T-helper 17 cell (primary cell): ENCODE data around the gene ABHD2. TPM values are rescaled to one million over a fixed set of nuclear protein-coding genes. Genes with fewer than 3 reads are reported as not detected.

ENCODE experiments used
- ATAC-seq: fragments of 150-1000 bp; cut with Tn5 transposase; 2 replicates; pipeline ENCODE4 v1.10.0; 2021; ENCODE audit warnings: mild to moderate bottlenecking, moderate library complexity
- DNase-seq, 3 donors: peaks; one replicate each; pipeline versions ENCODE4 v3.0.0 to v3.0.0-alpha.2; 2020 to 2021
- H3K9me3 ChIP-seq: one replicate; pipeline ENCODE4 v1.7.0; 2013; ENCODE audit warnings: low read length, mild to moderate bottlenecking; ENCODE audit not compliant: control insufficient read depth, poor library complexity, severe bottlenecking
- H3K27ac Mint-ChIP-seq: one replicate; pipeline ENCODE4 v1.8.0; 2022; ENCODE audit warnings: mild to moderate bottlenecking, moderate library complexity, mixed read lengths
- H3K27me3 Mint-ChIP-seq: one replicate; pipeline ENCODE4 v1.8.0; 2022; ENCODE audit warnings: mixed read lengths
- H3K36me3 Mint-ChIP-seq: one replicate; pipeline ENCODE4 v1.8.0; 2022; ENCODE audit warnings: low read depth, mixed read lengths
- H3K4me1 Mint-ChIP-seq: one replicate; pipeline ENCODE4 v1.8.0; 2022; ENCODE audit warnings: mild to moderate bottlenecking, mixed read lengths
- H3K4me3 Mint-ChIP-seq: one replicate; pipeline ENCODE4 v1.8.0; 2022; ENCODE audit warnings: mild to moderate bottlenecking, moderate library complexity, mixed read lengths
- total RNA-seq, 4 donors: library from RNA in 2 of 4; stranded (reverse) in 2 of 4; gene quantifications; one replicate each; pipeline ENCODE4 v1.2.3 and lab custom pipeline; 2022 to 2026

Gene ABHD2
- total RNA-seq, 2 donors from 2014 or later, result 55.6 to 58.2 TPM

GRCh38 chr15:89148126-89148525, 59.9 kb downstream of the ABHD2 start:
- Mint-ChIP-seq H3K27me3 (no peaks in the 10 kb centered on the region), H3K4me3 (no peak overlapping the region)

DNA sequence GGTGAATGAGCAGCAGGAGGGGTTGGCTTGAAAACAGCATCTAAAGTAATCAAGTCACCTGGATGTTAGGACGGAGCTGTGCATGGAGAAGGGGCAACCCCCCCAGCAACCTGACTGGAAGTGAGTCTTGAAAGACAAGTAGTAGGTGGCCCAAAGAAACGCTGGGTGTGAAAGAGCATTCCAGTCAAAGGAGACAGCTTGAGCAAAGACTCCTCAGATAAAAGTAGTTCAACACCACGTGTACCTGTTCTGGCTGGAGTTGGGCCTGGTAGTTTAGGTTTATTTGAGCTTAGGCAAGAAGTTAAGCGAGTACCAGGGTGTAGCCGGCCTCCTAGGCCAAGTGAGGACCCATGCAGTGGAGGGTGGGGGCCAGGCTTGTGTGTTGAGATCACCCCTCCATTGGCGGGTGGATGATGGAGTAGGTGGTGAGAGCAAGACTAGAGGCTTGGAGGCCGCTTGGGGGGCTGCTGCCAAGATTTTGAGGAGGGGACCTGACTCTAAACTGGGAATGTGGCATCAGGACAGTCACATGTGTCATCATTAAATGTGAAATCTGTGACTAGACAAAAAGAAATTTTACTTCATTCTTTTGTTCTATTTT, 61.3 kb downstream of the ABHD2 start:
- Mint-ChIP-seq H3K4me3 (no peak overlapping the region), H3K4me1 (no peaks in the 10 kb centered on the region), H3K27ac (no peak overlapping the region), H3K27me3 (no peaks in the 10 kb centered on the region), H3K36me3 (peaks cover 3% of the 10 kb centered on the region)
- no peaks in the 10 kb centered on the region for H3K9me3 ChIP-seq
- DNase-seq (no peak), ATAC-seq (no peak)

More at GRCh38 chr15:89148126-89148525, 59.9 kb downstream of the ABHD2 start:
- Mint-ChIP-seq H3K36me3 (peaks cover 3% of the 10 kb centered on the region), H3K4me1 (peaks cover 3% of the 10 kb centered on the region), H3K27ac (no peak overlapping the region)
- DNase-seq, result no peak
- no peaks in the 10 kb centered on the region for H3K9me3 ChIP-seq
- ATAC-seq, result no peak

DNA sequence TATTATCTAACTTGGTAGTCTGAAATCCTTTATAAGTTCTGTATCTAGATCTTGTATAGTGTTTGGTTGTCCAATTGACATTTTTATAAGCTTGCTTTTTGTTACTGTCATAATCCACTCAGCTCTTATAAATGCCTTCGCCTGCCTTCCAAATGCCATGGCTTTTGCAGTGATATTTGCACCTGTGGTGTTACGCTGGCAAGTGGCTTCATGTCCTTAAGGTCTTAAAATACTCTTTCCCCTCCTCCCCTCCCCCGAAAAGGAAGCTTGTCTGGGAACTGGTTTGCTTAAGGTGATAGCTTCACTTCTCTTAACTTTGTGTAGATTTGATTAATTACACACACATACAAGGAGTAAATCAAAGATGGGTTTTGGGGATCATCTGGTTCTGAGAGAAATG, 62.0 kb downstream of the ABHD2 start:
- Mint-ChIP-seq H3K27me3 (no peaks in the 10 kb centered on the region), H3K4me3 (no peak overlapping the region), H3K4me1 (no peaks in the 10 kb centered on the region), H3K36me3 (peaks cover 3% of the 10 kb centered on the region), H3K27ac (no peak overlapping the region)
- ATAC-seq (no peak), DNase-seq (no peak)
- no peaks in the 10 kb centered on the region for H3K9me3 ChIP-seq

DNA sequence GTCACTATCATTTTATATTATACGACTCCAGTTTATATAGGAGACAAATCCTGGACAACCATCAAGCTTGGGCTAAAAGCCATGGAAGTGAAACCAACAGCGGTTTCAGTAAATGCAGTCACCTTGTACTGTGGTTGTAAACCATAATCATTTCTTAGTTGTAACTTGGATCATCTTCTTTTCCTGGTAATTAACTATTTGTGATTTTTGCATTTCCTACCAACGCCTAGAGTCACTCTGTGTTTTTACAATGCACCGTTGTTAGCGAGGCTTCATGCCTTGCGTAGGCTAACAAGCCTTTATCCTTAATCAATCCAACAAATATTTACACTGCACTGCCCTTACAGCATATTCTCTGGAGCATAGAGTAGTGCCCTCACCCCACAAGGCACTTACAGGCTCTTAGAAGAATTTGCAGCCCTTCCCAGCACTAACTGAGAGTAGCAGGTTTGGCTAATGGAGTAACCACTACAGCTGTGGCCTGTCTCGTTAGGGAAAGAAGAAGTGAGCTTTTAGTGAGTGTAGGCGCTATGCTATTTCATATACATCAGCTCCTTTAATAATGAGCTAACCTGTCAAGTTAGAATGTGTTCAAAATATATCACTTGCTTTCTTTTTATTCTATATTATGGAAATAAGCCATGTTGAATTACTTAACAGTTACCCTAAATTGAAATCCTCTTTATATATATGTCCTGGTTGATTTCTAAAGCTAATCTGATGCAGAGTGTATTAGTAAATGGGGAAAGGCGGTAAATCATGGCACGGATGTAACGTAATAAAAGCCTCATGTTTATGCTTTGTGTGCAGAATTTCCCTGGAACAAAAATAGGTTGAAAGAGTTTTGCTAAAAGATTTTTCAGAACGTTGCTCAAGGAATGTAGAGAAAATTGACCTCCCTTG, 62.8 kb downstream of the ABHD2 start:
- no peaks in the 10 kb centered on the region for H3K9me3 ChIP-seq
- ATAC-seq (no peak), DNase-seq (no peak)
- Mint-ChIP-seq H3K27me3 (no peaks in the 10 kb centered on the region), H3K36me3 (peaks cover 3% of the 10 kb centered on the region), H3K4me1 (no peaks in the 10 kb centered on the region), H3K4me3 (no peak overlapping the region), H3K27ac (no peak overlapping the region)

DNA sequence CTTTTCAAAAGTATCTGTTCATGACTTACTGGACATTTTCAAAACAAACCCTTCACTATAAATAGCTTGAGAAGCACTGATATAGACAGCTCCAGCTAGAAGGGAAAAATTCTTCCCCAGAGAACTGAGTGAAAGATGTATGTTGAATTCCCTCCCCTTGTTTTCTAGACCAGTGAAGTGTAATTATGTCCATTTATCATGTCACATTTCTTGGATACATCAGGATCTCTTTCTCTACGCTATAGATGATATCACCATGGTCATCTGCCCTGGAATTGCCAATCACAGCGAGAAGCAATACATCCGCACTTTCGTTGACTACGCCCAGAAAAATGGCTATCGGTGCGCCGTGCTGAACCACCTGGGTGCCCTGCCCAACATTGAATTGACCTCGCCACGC, 66.9 kb downstream of the ABHD2 start:
- Mint-ChIP-seq H3K4me1 (peaks cover 7% of the 10 kb centered on the region), H3K27me3 (no peaks in the 10 kb centered on the region), H3K27ac (peak overlapping the region; percentile 32), H3K4me3 (no peak overlapping the region), H3K36me3 (peaks cover 8% of the 10 kb centered on the region)
- no peaks in the 10 kb centered on the region for H3K9me3 ChIP-seq
- no peak for DNase-seq
- no peak for ATAC-seq

GRCh38 chr15:89155656-89156055, 67.4 kb downstream of the ABHD2 start:
- Mint-ChIP-seq H3K36me3 (peaks cover 8% of the 10 kb centered on the region), H3K27me3 (no peaks in the 10 kb centered on the region)
- no peak for DNase-seq

DNA sequence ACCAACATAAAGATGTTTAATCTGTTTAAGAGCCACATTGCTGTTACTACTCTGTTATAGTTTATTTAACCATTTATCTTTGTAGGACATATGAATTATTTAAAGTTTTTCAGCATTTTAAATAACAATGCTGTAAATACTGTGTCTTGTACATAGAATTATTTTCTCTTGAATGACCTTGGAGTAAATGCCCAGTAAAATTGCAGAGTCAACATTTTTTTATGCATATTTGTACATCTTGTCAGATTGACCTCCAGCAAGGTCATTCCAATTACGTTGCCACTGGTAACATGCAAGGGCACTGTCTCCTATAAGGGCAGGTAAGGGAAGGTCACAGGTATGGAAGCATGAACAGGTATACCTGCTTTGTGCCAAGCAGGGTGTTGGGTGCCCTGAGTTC, 68.8 kb downstream of the ABHD2 start:
- no peak for DNase-seq
- Mint-ChIP-seq H3K36me3 (peaks cover 8% of the 10 kb centered on the region), H3K27me3 (no peaks in the 10 kb centered on the region), H3K27ac (peak overlapping the region; percentile 76), H3K4me3 (no peak overlapping the region), H3K4me1 (peaks cover 7% of the 10 kb centered on the region)
- H3K9me3 ChIP-seq, result no peaks in the 10 kb centered on the region
- no peak for ATAC-seq

More at GRCh38 chr15:89155656-89156055, 67.4 kb downstream of the ABHD2 start:
- Mint-ChIP-seq H3K4me1 (peaks cover 7% of the 10 kb centered on the region), H3K27ac (peak overlapping the region; percentile 32), H3K4me3 (no peak overlapping the region)
- no peak for ATAC-seq
- H3K9me3 ChIP-seq, result no peaks in the 10 kb centered on the region

- Mint-ChIP-seq H3K4me1 (peaks cover 7% of the 10 kb centered on the region), H3K4me3 (no peak overlapping the region), H3K27me3 (no peaks in the 10 kb centered on the region), H3K36me3 (peaks cover 8% of the 10 kb centered on the region), H3K27ac (peak overlapping the region; percentile 76)
- no peak for ATAC-seq
- H3K9me3 ChIP-seq, result no peaks in the 10 kb centered on the region
- DNase-seq, result no peak
These were observed 69.8 kb downstream of the ABHD2 start for GRCh38 chr15:89157918-89158564.

DNA sequence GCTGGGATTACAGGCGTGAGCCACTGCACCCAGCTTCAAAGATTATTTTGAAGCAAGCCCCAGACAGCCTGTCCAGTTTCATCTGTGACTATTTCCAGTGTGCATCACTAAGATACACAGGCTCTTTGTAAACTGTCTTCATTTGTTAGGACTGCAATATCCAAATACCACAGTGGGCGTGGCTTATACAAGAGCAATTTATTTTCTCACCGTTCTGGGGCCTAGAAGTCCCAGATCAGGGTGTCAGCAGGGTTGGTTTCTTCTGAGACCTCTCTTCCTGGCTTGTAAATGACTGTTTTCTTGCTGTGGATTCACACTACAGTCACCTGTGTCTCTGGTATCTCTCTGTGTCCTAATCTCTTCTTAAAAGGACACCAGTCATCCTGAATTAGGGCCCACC, 73.4 kb downstream of the ABHD2 start:
- DNase-seq (no peak), ATAC-seq (no peak)
- H3K4me1 Mint-ChIP-seq, result peaks cover 7% of the 10 kb centered on the region
- H3K9me3 ChIP-seq, result no peaks in the 10 kb centered on the region
- peaks cover 6% of the 10 kb centered on the region for H3K36me3 Mint-ChIP-seq
- no peaks in the 10 kb centered on the region for H3K27me3 Mint-ChIP-seq
- H3K27ac Mint-ChIP-seq, result no peak overlapping the region
- no peak overlapping the region for H3K4me3 Mint-ChIP-seq

DNA sequence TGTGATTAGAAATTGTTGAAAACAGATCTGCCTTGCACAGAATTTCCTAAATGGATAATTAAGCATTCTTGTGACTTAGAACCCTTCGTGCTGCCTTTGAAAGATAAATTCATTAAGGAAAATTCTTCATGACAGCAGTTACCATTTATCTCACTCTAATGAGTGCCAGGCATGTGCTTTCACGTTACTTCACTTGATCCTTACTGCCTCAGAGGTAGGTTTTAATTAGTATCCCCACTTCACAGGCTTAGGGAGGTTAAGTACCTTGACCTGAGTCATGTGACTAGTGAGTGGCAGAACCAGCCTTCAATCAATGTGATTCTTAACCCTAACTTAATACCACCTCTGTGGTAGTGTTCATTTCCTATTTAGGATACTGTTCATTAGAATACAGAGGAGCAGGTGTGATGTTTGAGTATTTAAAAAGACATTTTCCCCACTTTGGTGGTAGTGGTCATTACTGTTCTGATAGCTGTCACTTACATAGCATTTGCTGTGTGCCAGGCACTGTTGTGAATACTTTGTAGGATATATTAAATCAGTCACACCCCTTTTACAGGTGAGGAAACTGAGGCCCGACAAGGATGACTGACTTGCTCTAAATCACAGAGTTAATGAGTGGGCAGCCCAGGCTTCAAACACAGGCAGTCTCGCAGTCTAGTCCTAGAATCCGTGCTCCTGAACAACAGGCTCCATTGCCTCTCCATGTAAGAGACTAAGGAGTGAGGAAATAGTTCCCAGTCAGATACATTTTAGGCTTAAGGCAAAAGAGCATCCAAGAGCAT, 75.2 kb downstream of the ABHD2 start:
- Mint-ChIP-seq H3K27me3 (no peaks in the 10 kb centered on the region), H3K4me1 (peaks cover 6% of the 10 kb centered on the region), H3K36me3 (peaks cover 2% of the 10 kb centered on the region), H3K27ac (no peak overlapping the region), H3K4me3 (no peak overlapping the region)
- no peaks in the 10 kb centered on the region for H3K9me3 ChIP-seq
- DNase-seq (no peak), ATAC-seq (no peak)

GRCh38 chr15:89164712-89165211, 76.5 kb downstream of the ABHD2 start:
- H3K4me1 Mint-ChIP-seq, result peaks cover 4% of the 10 kb centered on the region
- DNase-seq, result no peak
- no peak overlapping the region for H3K27ac Mint-ChIP-seq
- ATAC-seq, result no peak
- no peaks in the 10 kb centered on the region for H3K27me3 Mint-ChIP-seq
- H3K4me3 Mint-ChIP-seq, result no peak overlapping the region
- H3K9me3 ChIP-seq, result no peaks in the 10 kb centered on the region
- H3K36me3 Mint-ChIP-seq, result peaks cover 2% of the 10 kb centered on the region

DNA sequence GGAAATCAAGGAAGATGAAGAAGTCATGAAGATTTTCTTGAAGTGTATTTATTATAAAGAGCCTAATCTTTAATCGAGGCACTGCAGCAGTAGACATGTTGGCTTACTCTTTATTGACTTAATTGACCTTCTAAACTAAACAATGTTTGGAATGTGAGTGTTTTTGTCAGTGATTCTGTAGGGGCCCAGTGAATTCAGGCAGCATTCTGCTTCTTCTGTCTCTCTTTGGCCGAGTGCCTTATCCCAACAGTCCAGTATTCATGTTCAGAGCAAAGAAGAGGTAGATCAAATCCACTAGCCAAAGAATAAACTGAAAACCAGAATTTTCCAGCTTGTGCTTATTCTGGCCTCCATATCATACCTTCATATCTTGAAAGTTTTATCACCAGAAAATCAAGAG, 77.4 kb downstream of the ABHD2 start:
- H3K4me1 Mint-ChIP-seq, result peaks cover 4% of the 10 kb centered on the region
- no peak overlapping the region for H3K4me3 Mint-ChIP-seq
- no peaks in the 10 kb centered on the region for H3K9me3 ChIP-seq
- no peaks in the 10 kb centered on the region for H3K27me3 Mint-ChIP-seq
- H3K27ac Mint-ChIP-seq, result no peak overlapping the region
- DNase-seq (no peak), ATAC-seq (no peak)
- H3K36me3 Mint-ChIP-seq, result peaks cover 2% of the 10 kb centered on the region
